HG03571 (cell line): ENCODE measurements around the gene MTA1.
A peak's percentile ranks its signal among the peaks of the same experiment; 100 is the strongest.

Experiments used
- ATAC-seq: cut with Tn5 transposase; IDR thresholded peaks from one replicate; pipeline ENCODE4 v1.9.1; 2021; ENCODE audit not compliant: unreplicated experiment

The MTA1 gene

GRCh38 chr14:105386581-105387529 lies 32.8 kb upstream of the MTA1 start:
- ATAC-seq = no peak

- ATAC-seq = no peak
Measured at GRCh38 chr14:105387530-105387922, 32.1 kb upstream of the MTA1 start.

- no peak for ATAC-seq
Measured at GRCh38 chr14:105388110-105388951, 31.3 kb upstream of the MTA1 start.

- ATAC-seq = no peak
Measured at GRCh38 chr14:105388976-105389375, 30.7 kb upstream of the MTA1 start.

GRCh38 chr14:105389534-105389933 lies 30.1 kb upstream of the MTA1 start:
- no peak for ATAC-seq

- no peak for ATAC-seq
Measured at GRCh38 chr14:105389976-105390848, 29.4 kb upstream of the MTA1 start.

GRCh38 chr14:105390849-105391500 lies 28.7 kb upstream of the MTA1 start:
- no peak for ATAC-seq

GRCh38 chr14:105391541-105391940 lies 28.1 kb upstream of the MTA1 start:
- no peak for ATAC-seq

GRCh38 chr14:105392131-105393090 lies 27.2 kb upstream of the MTA1 start:
- ATAC-seq = no peak

- ATAC-seq = no peak
Measured at GRCh38 chr14:105393151-105393550, 26.5 kb upstream of the MTA1 start.

- no peak for ATAC-seq
Measured at GRCh38 chr14:105394714-105395537, 24.7 kb upstream of the MTA1 start.

- ATAC-seq = no peak
Measured at GRCh38 chr14:105395538-105395854, 24.1 kb upstream of the MTA1 start.

GRCh38 chr14:105397350-105397931 lies 22.2 kb upstream of the MTA1 start:
- ATAC-seq = no peak

GRCh38 chr14:105398044-105398725 lies 21.4 kb upstream of the MTA1 start, which contains the start of gene TEX22:
Gene TEX22, plus strand, starts transcription at chr14:105398538. Its CDS starts 803 bp downstream, at chr14:105399341.
- ATAC-seq = peak; percentile 76

- ATAC-seq = peak; percentile 25
Measured at GRCh38 chr14:105398726-105399465, 20.7 kb upstream of the MTA1 start.

GRCh38 chr14:105399466-105399775 lies 20.2 kb upstream of the MTA1 start:
- no peak for ATAC-seq

- ATAC-seq = no peak
Measured at GRCh38 chr14:105400016-105400415, 19.6 kb upstream of the MTA1 start.
